SK-N-MC (cell line): Measurements from ENCODE around the gene CYSLTR1.
"Not testable (repeated sequence)": the region's sequence is repeated elsewhere in the genome, so short reads cannot be mapped to it uniquely, and the experiment has no call there.

Experiments
- DNase-seq: peaks from one replicate; pipeline ENCODE4 v3.0.0-alpha.2; 2011; ENCODE audit warnings: low read depth, low spot score
- H3K27ac ChIP-seq: fragments of 200-600 bp; sonication (generic); 2 replicates; pipeline ENCODE4 v1.5.1; 2016; ENCODE audit warnings: mixed run types
- H3K36me3 ChIP-seq: fragments of 200-600 bp; sonication (generic); 2 replicates; pipeline ENCODE4 v1.6.1; 2017; ENCODE audit warnings: antibody characterized with exemption, low read length, mixed read lengths; ENCODE audit not compliant: insufficient read depth
- H3K4me3 ChIP-seq: fragments of 200-600 bp; sonication (generic); 2 replicates; pipeline ENCODE4 v1.5.1; 2016
- H3K9ac ChIP-seq: fragments of 200-600 bp; sonication (generic); 2 replicates; pipeline ENCODE4 v1.8.0; 2017; ENCODE audit warnings: mixed run types, mixed read lengths; ENCODE audit not compliant: insufficient read length
- H3K9me3 ChIP-seq: fragments of 200-600 bp; sonication (generic); 2 replicates; pipeline ENCODE4 v1.6.1; 2017; ENCODE audit warnings: low read depth, mild to moderate bottlenecking, antibody characterized with exemption, low read length, moderate library complexity, mixed read lengths
- EZH2 ChIP-seq: fragments of 200-600 bp; sonication (generic); IDR thresholded peaks from one replicate; pipeline ENCODE4 v1.6.1; 2017; ENCODE audit warnings: antibody characterized with exemption
- FOXP2 ChIP-seq: optimal IDR thresholded peaks from 2 replicates; pipeline ENCODE3; 2011; ENCODE audit warnings: mild to moderate bottlenecking, moderate library complexity; ENCODE audit not compliant: insufficient read depth; ENCODE audit errors: extremely low read length, control extremely low read depth
- POLR2AphosphoS5 ChIP-seq: IDR thresholded peaks from 2 replicates; pipeline ENCODE4 v1.6.1; 2012; ENCODE audit warnings: mild to moderate bottlenecking, low read depth, low read length, borderline replicate concordance

Gene CYSLTR1

GRCh38 chrX:78329486-78329885 lies 2.1 kb upstream of the CYSLTR1 start:
- Histone ChIP-seq H3K36me3 (no peaks in the 10 kb centered on the region), H3K9me3 (no peaks in the 10 kb centered on the region), H3K4me3 (no peak overlapping the region), H3K9ac (no peak overlapping the region), H3K27ac (no peak overlapping the region)
- TF ChIP-seq EZH2: no peak
- no peak for TF ChIP-seq FOXP2
- no peak for TF ChIP-seq POLR2AphosphoS5
- no peak for DNase-seq

DNA sequence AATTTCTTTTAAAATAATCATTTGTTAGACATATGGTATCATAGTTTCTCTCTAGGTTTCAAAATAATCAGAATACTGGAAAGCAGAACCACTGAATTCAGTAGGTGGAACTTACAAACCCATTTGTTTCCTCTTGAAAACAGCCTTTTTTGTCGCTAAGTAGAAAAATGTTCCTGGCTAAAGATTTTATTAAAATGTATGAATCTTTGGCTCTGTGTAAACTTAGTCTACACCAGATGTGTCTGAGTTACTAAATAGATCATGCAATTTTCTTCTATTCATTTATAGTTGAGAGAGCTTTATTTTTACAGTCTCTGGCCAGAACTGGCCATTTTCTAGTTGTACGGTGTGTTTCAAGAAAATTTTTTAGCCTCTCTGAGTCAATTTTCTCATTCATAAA lies 1.0 kb downstream of the CYSLTR1 start:
- Histone ChIP-seq H3K36me3 (no peaks in the 10 kb centered on the region), H3K4me3 (no peak overlapping the region), H3K27ac (no peak overlapping the region), H3K9me3 (no peaks in the 10 kb centered on the region), H3K9ac (no peak overlapping the region)
- TF ChIP-seq FOXP2: no peak
- no peak for TF ChIP-seq POLR2AphosphoS5
- TF ChIP-seq EZH2: no peak
- no peak for DNase-seq

DNA sequence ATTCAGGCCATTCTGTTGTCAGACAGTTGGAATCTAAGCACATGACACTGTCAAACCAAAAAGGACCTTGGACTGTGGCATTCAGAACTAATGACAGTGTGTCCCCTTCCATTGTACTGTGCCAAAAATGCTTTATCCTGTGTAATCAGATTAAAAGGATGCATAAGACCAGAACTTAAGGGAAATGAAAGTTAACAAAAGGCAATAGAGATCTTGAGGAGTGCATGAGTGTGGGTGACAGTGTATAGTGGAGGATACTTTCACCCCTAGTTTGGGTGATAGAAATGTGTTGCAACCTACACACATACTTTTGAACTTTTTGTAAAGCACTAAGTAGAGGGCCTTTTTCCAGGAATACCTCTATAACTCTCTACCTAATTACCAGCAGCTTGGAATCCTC lies 4.5 kb downstream of the CYSLTR1 start:
- no peak overlapping the region for H3K4me3 ChIP-seq
- no peaks in the 10 kb centered on the region for H3K36me3 ChIP-seq
- H3K9me3 ChIP-seq: no peaks in the 10 kb centered on the region
- no peak overlapping the region for H3K27ac ChIP-seq
- no peak overlapping the region for H3K9ac ChIP-seq
- no peak for TF ChIP-seq FOXP2
- TF ChIP-seq POLR2AphosphoS5: no peak
- TF ChIP-seq EZH2: no peak
- DNase-seq: no peak

DNA sequence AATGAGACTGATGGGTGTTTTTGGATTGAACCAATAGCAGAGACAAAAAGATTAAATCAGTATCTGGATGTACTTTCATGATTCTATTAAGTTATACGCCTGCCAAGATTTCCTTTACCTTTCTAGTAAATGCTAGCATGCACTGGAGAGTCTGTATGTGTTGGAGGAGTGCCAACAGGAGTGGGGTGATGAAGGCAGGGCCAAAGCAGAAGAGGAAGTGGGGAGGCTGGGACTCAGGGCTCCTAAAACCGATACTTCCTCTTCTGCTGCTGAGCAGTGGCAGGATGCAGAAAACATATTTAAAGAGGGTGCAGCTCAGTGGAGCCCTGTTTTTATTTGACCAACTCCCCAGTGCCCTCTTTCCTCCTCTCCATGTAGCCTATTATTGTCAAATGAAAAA lies 5.6 kb downstream of the CYSLTR1 start:
- Histone ChIP-seq H3K36me3 (no peaks in the 10 kb centered on the region), H3K27ac (no peak overlapping the region), H3K4me3 (no peak overlapping the region), H3K9ac (no peak overlapping the region), H3K9me3 (no peaks in the 10 kb centered on the region)
- TF ChIP-seq POLR2AphosphoS5 (no peak), EZH2 (no peak), FOXP2 (no peak)
- no peak for DNase-seq

DNA sequence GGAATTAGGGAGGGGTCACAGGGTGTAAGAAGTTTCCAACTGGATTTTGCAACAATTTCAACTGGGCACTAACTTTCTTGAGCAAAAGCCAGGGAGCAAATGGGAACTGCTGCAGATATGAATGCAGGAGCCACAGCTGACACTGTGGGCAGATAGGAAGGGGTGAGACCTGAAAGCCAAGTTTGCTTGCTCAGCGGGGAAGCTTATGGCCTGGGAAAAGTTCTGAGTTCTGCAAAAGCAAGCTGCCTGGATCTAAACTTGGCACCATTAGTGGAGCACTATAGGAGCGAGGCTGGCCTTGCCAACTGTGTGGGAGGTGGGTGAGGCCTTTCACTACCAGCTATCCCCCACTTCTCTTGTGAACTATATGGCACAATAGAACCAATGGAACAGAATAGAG lies 11.1 kb downstream of the CYSLTR1 start:
- TF ChIP-seq FOXP2 (no peak), EZH2 (no peak), POLR2AphosphoS5 (no peak)
- H3K9me3 ChIP-seq: no peaks in the 10 kb centered on the region
- H3K9ac ChIP-seq: no peak overlapping the region
- H3K27ac ChIP-seq: no peak overlapping the region
- H3K36me3 ChIP-seq: no peaks in the 10 kb centered on the region
- no peak for DNase-seq
- no peak overlapping the region for H3K4me3 ChIP-seq

GRCh38 chrX:78315745-78316144 lies 11.7 kb downstream of the CYSLTR1 start:
- Histone ChIP-seq H3K4me3 (no peak overlapping the region), H3K9me3 (no peaks in the 10 kb centered on the region), H3K36me3 (no peaks in the 10 kb centered on the region), H3K9ac (no peak overlapping the region), H3K27ac (no peak overlapping the region)
- DNase-seq: no peak
- TF ChIP-seq EZH2 (no peak), FOXP2 (no peak), POLR2AphosphoS5 (no peak)

GRCh38 chrX:78314561-78314960 lies 12.8 kb downstream of the CYSLTR1 start:
- Histone ChIP-seq H3K9me3 (no peaks in the 10 kb centered on the region), H3K36me3 (no peaks in the 10 kb centered on the region), H3K27ac (no peak overlapping the region), H3K4me3 (no peak overlapping the region), H3K9ac (no peak overlapping the region)
- TF ChIP-seq EZH2 (no peak), POLR2AphosphoS5 (no peak)
- no peak for DNase-seq

DNA sequence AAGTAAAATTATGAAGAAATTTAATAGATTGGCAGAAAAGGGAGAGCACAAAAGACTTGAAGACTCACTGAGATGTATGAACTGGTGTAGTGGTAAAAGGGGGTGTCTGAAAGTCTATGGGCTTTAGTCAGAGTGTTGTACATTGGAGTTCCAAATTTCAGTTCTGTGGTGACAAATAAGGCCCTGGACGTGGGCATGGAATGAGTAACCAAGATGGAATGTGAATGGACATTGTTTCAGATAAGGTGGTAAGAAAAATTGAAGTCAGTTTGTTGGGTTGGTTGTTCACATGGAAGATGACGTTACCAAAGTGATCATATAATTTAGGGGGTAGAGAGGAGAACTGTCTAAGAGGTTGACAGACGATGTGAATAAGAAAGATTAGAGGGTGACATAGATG lies 13.9 kb downstream of the CYSLTR1 start:
- DNase-seq: no peak
- TF ChIP-seq EZH2 (no peak), FOXP2 (no peak), POLR2AphosphoS5 (no peak)

DNA sequence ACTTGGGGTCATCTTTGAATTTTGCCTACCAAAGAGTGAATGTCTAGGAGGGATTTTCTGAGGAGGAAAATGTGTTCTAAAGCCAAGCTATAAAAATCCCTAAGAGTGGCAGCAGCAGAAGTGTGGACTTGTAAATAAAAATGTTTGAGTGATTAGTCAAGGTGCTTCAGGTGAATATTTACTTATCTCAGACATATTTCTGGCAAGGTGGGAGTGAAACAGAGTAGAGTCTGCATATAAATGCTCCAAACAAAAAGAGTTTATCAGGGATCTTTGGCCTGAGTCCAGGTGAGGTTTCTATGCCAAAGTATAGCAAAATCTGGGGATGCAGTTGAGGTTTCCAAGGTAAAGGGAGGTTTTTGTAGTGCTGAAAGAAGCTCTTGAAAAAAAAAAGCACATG lies 19.7 kb downstream of the CYSLTR1 start:
- H3K36me3 ChIP-seq: no peaks in the 10 kb centered on the region
- no peak for DNase-seq
- no peak overlapping the region for H3K27ac ChIP-seq
- no peak overlapping the region for H3K4me3 ChIP-seq
- no peaks in the 10 kb centered on the region for H3K9me3 ChIP-seq
- TF ChIP-seq POLR2AphosphoS5: no peak
- TF ChIP-seq FOXP2: no peak
- TF ChIP-seq EZH2: no peak
- H3K9ac ChIP-seq: no peak overlapping the region

More for the DNA sequence above, 13.9 kb downstream of the CYSLTR1 start:
- H3K36me3 ChIP-seq: no peaks in the 10 kb centered on the region
- no peak overlapping the region for H3K27ac ChIP-seq
- H3K9ac ChIP-seq: no peak overlapping the region
- no peak overlapping the region for H3K4me3 ChIP-seq
- no peaks in the 10 kb centered on the region for H3K9me3 ChIP-seq

DNA sequence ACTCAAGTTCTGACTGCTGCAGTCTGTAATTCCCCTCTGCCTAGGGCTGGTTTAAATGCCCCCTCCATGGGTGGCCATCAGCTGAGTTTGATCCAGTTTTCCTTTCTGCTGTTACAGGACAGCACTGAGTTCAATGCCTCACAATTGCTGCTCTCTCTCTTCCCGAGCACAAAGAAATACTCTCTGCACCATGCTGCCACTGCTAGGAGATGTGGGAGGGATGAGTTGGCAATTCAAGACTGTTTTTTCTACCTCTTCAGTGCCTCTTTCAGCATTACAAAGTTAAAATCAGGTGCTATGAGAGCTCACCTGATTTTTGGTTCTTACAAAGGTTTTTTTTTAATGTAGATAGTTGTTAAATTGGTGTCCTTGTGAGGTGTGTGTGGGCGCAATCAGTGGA lies 24.3 kb downstream of the CYSLTR1 start:
- TF ChIP-seq POLR2AphosphoS5: no peak
- no peak for TF ChIP-seq EZH2
- no peak for TF ChIP-seq FOXP2

GRCh38 chrX:78300933-78301332 lies 26.5 kb downstream of the CYSLTR1 start:
- not testable (repeated sequence) for H3K9me3 ChIP-seq

More for the DNA sequence above, 24.3 kb downstream of the CYSLTR1 start:
- H3K27ac ChIP-seq: no peak overlapping the region
- no peak overlapping the region for H3K4me3 ChIP-seq
- H3K36me3 ChIP-seq: no peaks in the 10 kb centered on the region
- H3K9ac ChIP-seq: no peak overlapping the region
- DNase-seq: no peak
- no peaks in the 10 kb centered on the region for H3K9me3 ChIP-seq

More at GRCh38 chrX:78300933-78301332, 26.5 kb downstream of the CYSLTR1 start:
- DNase-seq, H3K27ac ChIP-seq, H3K4me3 ChIP-seq, H3K9ac ChIP-seq, H3K36me3 ChIP-seq: not testable (repeated sequence)
